Suprapubic skin (tissue), 4 donors: Measurements from ENCODE around the gene WNK4. TPM values are rescaled to one million over a fixed set of nuclear protein-coding genes. Genes with fewer than 3 reads are reported as not detected.

ENCODE experiments used
- DNase-seq, 2 donors: peaks; one replicate each; pipeline ENCODE4 v3.0.0-alpha.2; 2019; ENCODE audit warnings: low spot score in 2 of 2
- H3K27ac ChIP-seq: fragments of 200-600 bp; sonication (generic); one replicate; pipeline ENCODE4 v1.5.1; 2019
- H3K27me3 ChIP-seq: fragments of 200-600 bp; sonication (generic); one replicate; pipeline ENCODE4 v1.5.1; 2019
- H3K36me3 ChIP-seq: fragments of 200-600 bp; sonication (generic); one replicate; pipeline ENCODE4 v1.5.1; 2019
- H3K4me1 ChIP-seq: fragments of 200-600 bp; sonication (generic); one replicate; pipeline ENCODE4 v1.5.1; 2019
- H3K4me3 ChIP-seq: fragments of 200-600 bp; sonication (generic); one replicate; pipeline ENCODE4 v1.5.1; 2019; ENCODE audit warnings: mild to moderate bottlenecking
- H3K9me3 ChIP-seq: fragments of 200-600 bp; sonication (generic); one replicate; pipeline ENCODE4 v1.5.1; 2019
- EP300 ChIP-seq: sonication (generic); formaldehyde crosslinking; IDR thresholded peaks from one replicate; pipeline ENCODE4 v1.6.1; 2017; ENCODE audit warnings: antibody characterized with exemption
- POLR2A ChIP-seq, 2 donors: fragments of 450-650 bp; IDR thresholded peaks; one replicate each; pipeline ENCODE4 v1.6.1; 2017; ENCODE audit warnings: antibody characterized with exemption in 2 of 2, mild to moderate bottlenecking in 2 of 2, moderate library complexity in 2 of 2
- POLR2AphosphoS5 ChIP-seq, 3 donors: sonication (generic); formaldehyde crosslinking; IDR thresholded peaks; one replicate each; pipeline ENCODE4 v1.6.1; 2017; ENCODE audit warnings: antibody characterized with exemption in 3 of 3
- WGBS: methylation state at CpG from one replicate; pipeline ENCODE4 v1.1.5; 2018; 5-methylcytosine and 5-hydroxymethylcytosine counted together
- total RNA-seq, 4 donors: library from RNA; depleted of rRNA; stranded (reverse); fragments of >200 nt; gene quantifications; one replicate each; pipeline ENCODE4 v1.1.0, GENCODE V29; 2016
- TF ChIP-seq, protein P1 (sequence below), 2 donors: fragments of 200-600 bp in 1 of 2; fragments of 450-650 bp in 1 of 2; sonication (generic) in 1 of 2; IDR thresholded peaks; one replicate each; pipeline ENCODE4 v1.5.1; 2016 to 2019; ENCODE audit warnings: antibody characterized with exemption in 2 of 2, mild to moderate bottlenecking in 1 of 2, moderate library complexity in 1 of 2

WNK4 gene
- total RNA-seq, 4 donors from 2014 or later: 0.40 to 1.1 (median 0.98) TPM; not detected in 1

DNA sequence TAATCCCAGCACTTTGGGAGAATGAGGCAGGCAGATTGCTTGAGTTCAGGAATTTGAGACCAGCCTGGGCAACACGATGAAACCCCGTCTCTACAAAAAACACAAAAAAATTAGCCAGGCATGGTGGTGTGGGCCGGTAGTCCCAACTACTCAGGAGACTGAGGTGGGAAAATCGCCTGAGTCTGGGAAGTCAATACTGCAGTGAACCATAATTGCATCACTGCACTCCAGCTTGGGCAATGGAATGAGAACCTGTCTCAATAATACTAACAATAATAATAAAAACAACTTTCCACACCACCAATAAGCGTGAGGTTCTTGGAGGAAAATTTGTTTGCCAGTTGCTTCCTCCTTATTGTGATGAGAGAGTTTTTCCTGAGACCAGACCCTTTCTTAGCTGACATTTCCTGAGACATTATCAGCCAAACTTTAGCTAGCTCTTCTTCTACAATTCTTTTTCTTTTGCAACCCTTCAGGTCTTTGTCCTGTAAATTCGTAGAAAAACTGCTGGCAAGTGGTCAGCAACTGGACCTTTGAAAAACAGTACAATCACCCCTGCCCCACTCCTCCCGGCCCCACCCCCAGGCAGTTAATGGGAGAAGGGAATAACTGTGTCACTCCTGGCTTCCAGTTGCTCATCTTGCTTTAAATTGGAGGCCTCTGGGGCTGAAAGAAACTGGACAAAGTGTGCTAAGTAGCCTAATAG lies 32.1 kb upstream of the WNK4 start:
- no peak for DNase-seq

DNA sequence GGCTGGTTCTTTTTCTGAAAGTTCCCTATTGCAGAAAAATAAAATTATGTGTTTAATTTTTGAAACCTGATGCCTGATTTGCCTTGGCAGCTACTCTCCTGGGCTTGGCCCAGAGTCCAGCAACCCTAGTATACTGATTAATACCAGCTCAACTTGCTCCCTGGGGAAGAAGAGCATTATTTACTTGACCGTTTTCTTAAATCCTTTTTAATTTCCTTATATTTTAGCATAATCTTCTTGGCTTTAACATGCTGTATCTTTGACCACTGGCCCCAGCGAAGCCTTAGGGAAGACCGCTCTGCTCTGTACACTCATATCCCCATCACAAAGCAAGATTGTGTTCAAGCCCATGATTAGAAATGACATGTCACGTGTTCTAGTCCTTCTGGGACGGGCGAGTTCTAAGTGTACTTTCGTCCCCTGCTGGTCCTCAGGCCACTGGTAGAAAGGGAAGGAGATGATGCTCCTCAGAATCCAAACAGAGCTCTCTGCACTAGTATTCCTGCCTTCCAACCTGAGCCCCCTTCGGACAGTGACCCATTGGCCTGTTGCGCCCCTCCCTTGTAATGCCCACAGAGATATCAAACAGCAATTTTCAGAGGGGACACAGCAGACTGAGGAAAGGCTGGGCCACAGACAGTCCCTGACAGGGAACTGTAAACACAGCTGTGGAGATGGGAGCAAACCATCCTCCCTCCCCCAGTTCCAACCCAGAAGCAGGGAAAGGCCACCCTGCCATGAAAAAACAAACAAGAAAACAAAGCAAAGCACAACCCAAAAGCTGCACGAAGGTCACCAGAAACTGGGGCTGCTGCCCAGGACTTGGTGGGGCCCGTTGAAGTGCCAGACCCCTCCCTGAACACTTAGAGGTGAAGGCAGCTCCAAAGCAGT lies 31.3 kb upstream of the WNK4 start:
- Histone ChIP-seq H3K4me1 (peaks cover 43% of the 10 kb centered on the region), H3K27me3 (no peaks in the 10 kb centered on the region), H3K9me3 (no peaks in the 10 kb centered on the region), H3K27ac (peak overlapping the region; percentile 87), H3K36me3 (no peaks in the 10 kb centered on the region), H3K4me3 (no peak overlapping the region)
- WGBS: 64% methylated on average over 11 of the region's 11 CpGs
- DNase-seq: no peak
- TF ChIP-seq, protein P1, sequence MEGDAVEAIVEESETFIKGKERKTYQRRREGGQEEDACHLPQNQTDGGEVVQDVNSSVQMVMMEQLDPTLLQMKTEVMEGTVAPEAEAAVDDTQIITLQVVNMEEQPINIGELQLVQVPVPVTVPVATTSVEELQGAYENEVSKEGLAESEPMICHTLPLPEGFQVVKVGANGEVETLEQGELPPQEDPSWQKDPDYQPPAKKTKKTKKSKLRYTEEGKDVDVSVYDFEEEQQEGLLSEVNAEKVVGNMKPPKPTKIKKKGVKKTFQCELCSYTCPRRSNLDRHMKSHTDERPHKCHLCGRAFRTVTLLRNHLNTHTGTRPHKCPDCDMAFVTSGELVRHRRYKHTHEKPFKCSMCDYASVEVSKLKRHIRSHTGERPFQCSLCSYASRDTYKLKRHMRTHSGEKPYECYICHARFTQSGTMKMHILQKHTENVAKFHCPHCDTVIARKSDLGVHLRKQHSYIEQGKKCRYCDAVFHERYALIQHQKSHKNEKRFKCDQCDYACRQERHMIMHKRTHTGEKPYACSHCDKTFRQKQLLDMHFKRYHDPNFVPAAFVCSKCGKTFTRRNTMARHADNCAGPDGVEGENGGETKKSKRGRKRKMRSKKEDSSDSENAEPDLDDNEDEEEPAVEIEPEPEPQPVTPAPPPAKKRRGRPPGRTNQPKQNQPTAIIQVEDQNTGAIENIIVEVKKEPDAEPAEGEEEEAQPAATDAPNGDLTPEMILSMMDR (IDR thresholded peaks at IDR 0.05): no peak
- TF ChIP-seq POLR2AphosphoS5 (IDR thresholded peaks at IDR 0.05) (no peak), POLR2A (IDR thresholded peaks at IDR 0.05) (no peak), EP300 (no peak)

More for the DNA sequence above, 32.1 kb upstream of the WNK4 start:
- Histone ChIP-seq H3K36me3 (no peaks in the 10 kb centered on the region), H3K27ac (peak overlapping the region; percentile 87), H3K4me1 (peaks cover 51% of the 10 kb centered on the region), H3K27me3 (no peaks in the 10 kb centered on the region), H3K9me3 (no peaks in the 10 kb centered on the region), H3K4me3 (no peak overlapping the region)
- TF ChIP-seq, protein P1 (IDR thresholded peaks at IDR 0.05): no peak
- TF ChIP-seq EP300: no peak
- no peak for TF ChIP-seq POLR2AphosphoS5 (IDR thresholded peaks at IDR 0.05)
- WGBS: 60% methylated on average over 7 of the region's 7 CpGs

DNA sequence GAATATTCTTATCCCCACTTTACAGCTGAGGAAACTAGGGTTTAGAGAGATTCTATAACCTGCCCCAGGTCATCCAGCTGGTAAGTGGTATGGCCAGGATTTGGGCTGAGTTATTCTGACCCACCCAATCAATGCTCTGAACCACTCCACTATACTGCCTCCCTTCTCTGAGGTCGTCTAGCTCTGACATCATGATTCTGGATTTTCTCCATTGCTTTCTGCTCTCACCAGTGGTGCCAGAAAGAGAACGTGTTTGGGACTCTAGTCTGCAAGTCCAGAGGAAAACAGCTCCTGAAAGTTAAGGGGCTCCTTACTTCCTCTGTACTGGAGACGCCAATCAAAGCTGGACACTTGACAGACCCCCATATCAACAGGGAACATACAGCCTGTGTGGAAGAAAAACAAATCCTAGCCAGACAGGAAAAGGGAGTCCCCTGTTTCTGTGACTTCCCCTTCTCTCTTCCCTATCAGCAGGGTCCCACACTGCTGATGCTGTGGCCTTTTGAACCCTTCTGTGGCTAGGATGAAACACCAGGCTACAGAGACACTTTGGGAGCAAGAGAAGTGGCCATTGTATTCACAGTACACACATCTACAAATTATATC lies 29.6 kb upstream of the WNK4 start:
- TF ChIP-seq POLR2A (IDR thresholded peaks at IDR 0.05) (no peak), EP300 (no peak), POLR2AphosphoS5 (IDR thresholded peaks at IDR 0.05) (no peak)
- TF ChIP-seq, protein P1 (IDR thresholded peaks at IDR 0.05): no peak
- Histone ChIP-seq H3K9me3 (no peaks in the 10 kb centered on the region), H3K4me3 (no peak overlapping the region), H3K27me3 (no peaks in the 10 kb centered on the region), H3K4me1 (peaks cover 36% of the 10 kb centered on the region), H3K27ac (peak overlapping the region; percentile 87), H3K36me3 (no peaks in the 10 kb centered on the region)
- DNase-seq: no peak
- WGBS: 40% methylated on average over 3 of the region's 3 CpGs

DNA sequence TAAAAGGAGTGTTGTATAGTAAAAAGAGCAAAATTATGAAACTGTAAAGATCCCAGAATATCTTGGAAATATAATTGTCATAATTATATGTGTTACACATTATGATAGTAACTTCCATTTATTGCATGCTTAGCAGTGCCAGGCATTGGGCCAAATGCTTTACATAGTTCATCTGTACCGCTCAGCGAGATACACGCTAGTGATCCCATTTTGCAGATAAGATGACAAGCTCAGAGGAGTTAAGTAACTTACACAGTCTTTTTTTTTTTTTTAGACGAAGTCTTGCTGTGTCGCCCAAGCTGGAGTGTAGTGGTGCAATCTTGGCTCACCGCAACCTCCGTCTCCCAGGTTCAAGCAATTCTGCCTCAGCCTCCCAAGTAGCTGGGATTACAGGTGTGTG lies 28.8 kb upstream of the WNK4 start:
- 67% methylated on average over 7 of the region's 7 CpGs for WGBS

More for the DNA sequence above, 28.8 kb upstream of the WNK4 start:
- Histone ChIP-seq H3K27ac (no peak overlapping the region), H3K9me3 (no peaks in the 10 kb centered on the region), H3K4me3 (no peak overlapping the region), H3K36me3 (no peaks in the 10 kb centered on the region), H3K27me3 (no peaks in the 10 kb centered on the region), H3K4me1 (peaks cover 36% of the 10 kb centered on the region)
- no peak for TF ChIP-seq EP300
- TF ChIP-seq, protein P1 (IDR thresholded peaks at IDR 0.05): no peak
- DNase-seq: no peak
